Erythroblast (primary cell): ENCODE results near the gene CNIH3.

Experiments used
- GATA1 ChIP-seq: IDR thresholded peaks from 2 replicates; pipeline ENCODE4 v1.6.1; 2011; ENCODE audit warnings: low read depth, mild to moderate bottlenecking, control low read depth, low read length, moderate library complexity
- POLR2A ChIP-seq: IDR thresholded peaks from 2 replicates; pipeline ENCODE4 v1.6.1; 2011; ENCODE audit warnings: mild to moderate bottlenecking, low read length

DNA sequence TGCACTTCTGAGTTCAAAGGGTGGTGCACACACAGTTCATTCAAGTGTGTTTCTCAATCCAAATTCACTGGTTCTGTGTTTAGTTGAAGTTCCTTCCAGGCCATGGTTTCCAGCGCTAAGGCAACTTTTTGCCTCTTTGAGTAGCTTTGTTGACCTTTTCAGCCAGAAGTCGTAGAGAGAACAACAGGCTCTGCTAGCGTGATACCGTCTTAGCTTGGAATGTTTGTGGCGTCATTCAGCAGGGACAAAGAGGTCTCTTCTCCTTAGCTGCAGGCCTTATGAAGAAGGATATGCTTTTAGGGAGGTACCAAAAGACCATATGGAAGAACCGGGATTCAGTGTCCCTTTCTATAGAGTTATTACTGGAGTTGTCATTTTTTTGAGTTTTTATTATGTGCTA is 65.7 kb downstream of the CNIH3 start:
- TF ChIP-seq POLR2A (no peak), GATA1 (no peak)
